RWPE2 (cell line): Measurements from ENCODE around the gene LARGE1.

ENCODE experiments used
- ATAC-seq: fragments of 200-7000 bp; cut with Tn5 transposase; 3 replicates; pipeline ENCODE4 v1.9.1; 2021; ENCODE audit warnings: low read depth
- DNase-seq: peaks from one replicate; pipeline ENCODE4 v3.0.0-alpha.2; 2020; ENCODE audit warnings: low spot score
- H3K27ac ChIP-seq: fragments of 450-650 bp; 2 replicates; pipeline ENCODE4 v1.5.1; 2017; ENCODE audit warnings: mild to moderate bottlenecking; ENCODE audit not compliant: poor library complexity, severe bottlenecking
- H3K27me3 ChIP-seq: fragments of 250-450 bp; sonication (Bioruptor Pico); 2 replicates; pipeline ENCODE4 v1.5.1; 2021; ENCODE audit warnings: mild to moderate bottlenecking, moderate library complexity; ENCODE audit not compliant: insufficient read depth, poor library complexity, severe bottlenecking
- H3K36me3 ChIP-seq: fragments of 250-450 bp; sonication (Bioruptor Pico); 2 replicates; pipeline ENCODE4 v1.5.1; 2020; ENCODE audit warnings: low read depth, mild to moderate bottlenecking, moderate library complexity
- H3K4me1 ChIP-seq: fragments of 250-450 bp; sonication (Bioruptor Pico); 2 replicates; pipeline ENCODE4 v1.5.1; 2021; ENCODE audit warnings: mild to moderate bottlenecking, moderate library complexity; ENCODE audit not compliant: insufficient read depth, poor library complexity, severe bottlenecking
- H3K4me3 ChIP-seq: fragments of 250-450 bp; sonication (Bioruptor Pico); 2 replicates; pipeline ENCODE4 v1.5.1; 2021; ENCODE audit warnings: mild to moderate bottlenecking, moderate library complexity; ENCODE audit not compliant: severe bottlenecking
- H3K9me3 ChIP-seq: fragments of 250-450 bp; sonication (Bioruptor Pico); 2 replicates; pipeline ENCODE4 v1.5.1; 2021; ENCODE audit warnings: mild to moderate bottlenecking, moderate library complexity; ENCODE audit not compliant: severe bottlenecking
- TF ChIP-seq, protein P1 (sequence below): fragments of 450-650 bp; IDR thresholded peaks from one replicate; pipeline ENCODE4 v1.5.1; 2017; ENCODE audit warnings: mild to moderate bottlenecking, moderate library complexity; ENCODE audit not compliant: poor library complexity, severe bottlenecking

The LARGE1 gene

DNA sequence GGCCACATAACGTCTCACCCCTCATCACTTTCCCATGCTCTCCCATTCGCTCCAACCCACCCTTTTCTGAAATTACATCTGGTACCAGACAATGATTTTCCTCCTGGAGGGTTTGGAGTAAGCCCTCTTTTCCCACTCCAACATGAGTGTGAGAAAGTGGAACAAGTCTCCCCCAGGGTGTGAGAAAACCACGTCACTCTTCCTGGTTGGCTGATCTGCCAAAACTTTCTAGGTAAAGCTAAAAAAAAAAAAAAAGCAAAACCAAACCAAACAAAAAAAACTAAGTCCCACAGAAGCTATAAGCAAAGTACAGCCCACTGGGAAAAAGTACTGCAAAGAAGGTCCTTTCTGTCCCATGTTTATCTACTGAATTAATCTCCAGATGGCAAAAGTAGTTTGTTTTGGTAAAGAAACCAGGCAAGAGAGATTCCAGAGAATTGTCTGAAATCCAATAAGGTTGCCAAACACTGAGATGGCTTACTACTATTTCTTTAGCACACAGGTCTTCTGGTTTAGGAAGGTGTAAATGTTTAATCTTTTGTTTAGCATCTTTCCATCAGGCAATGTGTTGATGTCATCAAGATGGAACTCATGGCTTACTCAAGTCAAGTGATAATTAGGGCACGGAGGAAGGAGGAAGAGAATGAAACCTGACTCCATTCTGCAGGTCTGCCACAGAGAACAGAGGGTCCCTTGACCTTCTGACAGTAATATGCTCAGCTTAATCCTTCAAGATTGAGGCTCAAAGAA lies 395.6 kb downstream of the LARGE1 start:
- Histone ChIP-seq H3K27ac (no peak overlapping the region), H3K4me3 (no peak overlapping the region), H3K27me3 (no peaks in the 10 kb centered on the region), H3K9me3 (no peaks in the 10 kb centered on the region), H3K4me1 (no peaks in the 10 kb centered on the region), H3K36me3 (no peaks in the 10 kb centered on the region)
- no peak for ATAC-seq
- TF ChIP-seq, protein P1, sequence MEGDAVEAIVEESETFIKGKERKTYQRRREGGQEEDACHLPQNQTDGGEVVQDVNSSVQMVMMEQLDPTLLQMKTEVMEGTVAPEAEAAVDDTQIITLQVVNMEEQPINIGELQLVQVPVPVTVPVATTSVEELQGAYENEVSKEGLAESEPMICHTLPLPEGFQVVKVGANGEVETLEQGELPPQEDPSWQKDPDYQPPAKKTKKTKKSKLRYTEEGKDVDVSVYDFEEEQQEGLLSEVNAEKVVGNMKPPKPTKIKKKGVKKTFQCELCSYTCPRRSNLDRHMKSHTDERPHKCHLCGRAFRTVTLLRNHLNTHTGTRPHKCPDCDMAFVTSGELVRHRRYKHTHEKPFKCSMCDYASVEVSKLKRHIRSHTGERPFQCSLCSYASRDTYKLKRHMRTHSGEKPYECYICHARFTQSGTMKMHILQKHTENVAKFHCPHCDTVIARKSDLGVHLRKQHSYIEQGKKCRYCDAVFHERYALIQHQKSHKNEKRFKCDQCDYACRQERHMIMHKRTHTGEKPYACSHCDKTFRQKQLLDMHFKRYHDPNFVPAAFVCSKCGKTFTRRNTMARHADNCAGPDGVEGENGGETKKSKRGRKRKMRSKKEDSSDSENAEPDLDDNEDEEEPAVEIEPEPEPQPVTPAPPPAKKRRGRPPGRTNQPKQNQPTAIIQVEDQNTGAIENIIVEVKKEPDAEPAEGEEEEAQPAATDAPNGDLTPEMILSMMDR: no peak
- DNase-seq: no peak

- Histone ChIP-seq H3K9me3 (no peaks in the 10 kb centered on the region), H3K27me3 (no peaks in the 10 kb centered on the region), H3K4me1 (no peaks in the 10 kb centered on the region), H3K27ac (no peak overlapping the region), H3K36me3 (no peaks in the 10 kb centered on the region), H3K4me3 (no peak overlapping the region)
- no peak for DNase-seq
- TF ChIP-seq, protein P1: no peak
- no peak for ATAC-seq
These were observed 398.2 kb downstream of the LARGE1 start for GRCh38 chr22:33521879-33522665.

DNA sequence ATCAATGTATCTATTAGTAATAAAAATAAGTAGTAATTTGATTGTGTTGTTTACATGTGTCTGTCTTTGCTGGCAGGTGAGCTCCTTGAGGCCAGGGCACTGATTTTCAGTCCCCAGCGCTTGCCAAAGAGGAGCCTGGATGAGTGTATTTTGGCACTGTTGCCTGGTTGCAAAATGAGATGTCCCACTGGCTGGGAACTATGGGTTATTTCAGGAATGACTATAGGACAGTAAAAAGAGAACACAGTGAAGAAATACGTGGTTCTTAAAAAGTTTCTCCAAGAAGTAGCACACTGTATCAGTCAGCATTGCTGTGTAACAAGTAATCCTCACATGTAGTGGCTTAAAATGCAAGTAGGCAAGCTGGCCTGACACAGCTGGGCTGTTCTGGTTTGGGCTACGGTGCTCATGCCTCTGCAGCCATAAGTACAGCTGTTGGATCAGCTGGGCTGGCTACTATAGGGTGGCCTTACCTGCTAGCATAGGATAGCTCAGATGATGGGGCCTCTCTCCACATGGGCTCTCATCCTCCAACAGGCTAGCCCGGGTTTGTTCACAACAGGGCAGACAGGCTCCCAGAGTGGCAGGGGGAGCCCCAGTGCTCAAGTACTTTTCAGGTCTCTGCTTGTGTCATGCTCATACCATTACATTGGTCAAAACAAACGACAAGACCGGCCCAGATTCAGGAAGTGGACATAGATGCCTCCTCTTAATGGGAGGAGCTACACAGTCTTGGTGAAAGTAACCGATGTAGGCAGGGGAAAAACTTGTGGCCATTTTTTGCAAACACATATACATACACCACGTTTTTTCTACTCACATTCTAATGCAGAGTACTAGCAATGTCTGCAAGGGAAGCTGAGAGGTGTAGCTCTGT lies 399.1 kb downstream of the LARGE1 start:
- no peak overlapping the region for H3K27ac ChIP-seq
- no peaks in the 10 kb centered on the region for H3K9me3 ChIP-seq
- ATAC-seq: no peak

DNA sequence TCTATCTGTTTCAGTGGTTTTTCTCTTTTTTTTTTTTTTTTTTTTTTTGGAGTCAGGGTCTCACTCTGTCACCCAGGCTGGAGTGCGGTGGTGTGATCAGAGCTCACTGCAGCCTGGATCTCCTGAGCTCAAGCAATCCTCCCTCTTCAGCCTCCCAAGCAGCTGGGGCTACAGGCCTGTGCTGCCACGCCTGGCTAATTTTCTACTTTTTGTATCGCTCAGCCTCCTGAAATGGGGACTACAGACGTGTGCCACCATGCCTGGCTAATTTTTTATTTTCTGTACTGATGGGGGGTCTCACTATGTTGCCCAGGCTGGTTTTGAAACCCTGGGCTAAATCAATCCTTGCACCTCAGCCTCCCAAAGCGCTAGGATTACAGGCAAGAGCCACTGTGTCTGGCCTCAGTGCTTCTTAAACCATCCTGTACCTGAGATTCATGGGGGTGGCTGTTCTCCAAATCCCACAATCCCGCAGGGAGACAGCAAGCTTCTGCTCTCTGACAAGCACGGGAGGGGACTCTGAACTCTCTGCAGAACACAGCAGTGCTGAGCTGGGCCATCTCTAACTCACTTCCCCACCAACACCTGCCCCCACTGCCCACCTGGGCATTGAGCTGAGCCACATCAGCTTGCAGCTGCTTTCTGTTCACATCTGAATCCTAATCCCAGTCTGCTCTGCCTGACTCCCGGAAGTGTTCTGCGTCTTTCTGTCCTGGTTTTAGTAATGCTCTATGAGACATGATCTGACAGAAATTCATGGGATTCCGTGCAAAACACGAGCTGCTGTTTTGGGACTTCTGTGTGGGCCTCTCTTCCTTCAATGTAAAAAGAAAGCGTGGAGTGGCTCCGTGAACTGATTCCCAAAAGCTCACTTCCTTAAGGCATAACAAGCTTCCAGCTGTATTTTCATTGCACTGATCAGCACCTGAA lies 400.0 kb downstream of the LARGE1 start:
- Histone ChIP-seq H3K27ac (no peak overlapping the region), H3K4me3 (no peak overlapping the region), H3K4me1 (no peaks in the 10 kb centered on the region), H3K27me3 (no peaks in the 10 kb centered on the region), H3K9me3 (no peaks in the 10 kb centered on the region), H3K36me3 (no peaks in the 10 kb centered on the region)
- DNase-seq: no peak
- TF ChIP-seq, protein P1: no peak
- no peak for ATAC-seq

More for the DNA sequence above, 399.1 kb downstream of the LARGE1 start:
- no peak for DNase-seq
- no peaks in the 10 kb centered on the region for H3K4me1 ChIP-seq
- H3K36me3 ChIP-seq: no peaks in the 10 kb centered on the region
- no peaks in the 10 kb centered on the region for H3K27me3 ChIP-seq
- TF ChIP-seq, protein P1: no peak
- no peak overlapping the region for H3K4me3 ChIP-seq
